ENCODE results near the gene SPDYE4.

Gene SPDYE4

DNA sequence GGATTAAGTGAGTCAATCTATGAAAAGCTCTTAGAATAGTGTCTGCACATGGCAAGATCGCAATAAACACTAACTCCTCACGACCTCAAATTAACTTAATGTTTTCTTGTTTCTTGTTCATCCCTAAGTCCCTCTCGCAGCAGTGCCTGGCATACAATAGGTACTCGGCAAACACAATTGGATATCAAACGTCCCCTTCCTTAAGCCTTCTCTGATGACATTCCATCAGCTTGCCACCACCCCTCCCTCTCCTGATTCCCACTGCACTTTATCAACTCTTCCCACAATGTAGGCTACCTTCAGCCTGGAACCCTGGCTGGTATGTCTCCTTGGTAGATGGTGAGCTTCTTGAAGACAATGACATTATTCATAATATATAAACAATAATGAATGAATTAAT lies 47.1 kb downstream of the SPDYE4 start:
- DNase-seq (ENCODE audit: low spot score) = no peak

DNA sequence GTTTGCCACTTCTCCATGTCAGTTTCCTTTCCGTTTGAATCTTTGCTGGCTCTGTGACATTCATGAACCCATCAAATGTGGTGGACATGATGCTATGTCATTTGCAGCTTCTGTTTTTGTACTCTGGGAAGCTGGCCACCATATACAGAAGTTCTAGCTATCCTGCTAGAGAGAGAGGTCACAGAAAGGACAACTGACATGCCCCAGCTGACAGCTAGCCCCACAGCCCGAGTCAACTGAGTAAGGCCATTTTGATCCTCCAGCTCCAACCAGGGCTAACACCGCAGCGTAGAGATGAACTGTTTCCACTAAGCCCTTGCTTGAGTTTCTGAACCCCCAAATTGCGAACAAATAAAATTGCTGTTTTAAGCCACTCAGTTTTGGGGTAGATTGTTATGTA lies 47.5 kb downstream of the SPDYE4 start:
- DNase-seq (ENCODE audit: low spot score) = no peak

DNA sequence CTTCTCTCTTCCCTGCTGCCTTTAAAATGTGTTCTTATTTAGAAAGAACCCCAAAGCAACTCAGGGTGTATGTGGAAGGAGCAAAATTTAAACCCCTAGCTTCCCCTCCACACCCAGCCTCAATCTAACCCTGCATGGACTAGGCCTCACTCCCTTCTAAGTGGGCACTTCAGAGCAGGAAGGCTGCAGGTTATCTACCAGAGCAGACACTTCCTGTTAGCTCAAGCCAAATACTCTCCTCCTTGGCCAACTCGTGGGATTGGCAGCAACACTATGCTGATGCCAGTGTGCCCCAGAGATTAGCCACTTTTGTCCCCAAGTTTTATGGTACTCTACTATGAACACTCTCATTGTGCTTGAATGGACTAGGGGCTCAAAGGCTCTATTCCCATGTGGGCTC lies 49.3 kb downstream of the SPDYE4 start:
- no peak for DNase-seq (ENCODE audit: low spot score)

DNA sequence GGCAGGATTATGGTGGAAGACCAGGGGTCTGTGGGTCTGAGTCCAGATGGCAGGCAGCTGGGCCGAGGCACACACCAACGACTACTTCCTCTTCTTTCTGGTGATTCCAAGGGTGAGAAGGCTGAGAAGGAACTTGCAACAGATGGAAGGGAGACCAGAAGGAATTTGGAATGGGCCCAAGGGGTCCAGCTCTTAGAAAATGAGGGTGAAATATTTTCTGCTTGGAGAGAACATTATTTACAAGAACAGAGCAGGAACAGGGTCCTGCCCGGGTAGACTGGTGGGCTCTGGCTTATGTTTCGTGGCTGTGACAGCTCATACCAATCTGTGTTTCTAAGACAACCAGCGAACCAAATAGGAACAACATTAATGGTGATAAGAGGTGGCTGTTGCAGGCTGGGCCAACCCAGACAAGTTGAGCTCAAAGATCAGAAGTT lies 50.3 kb downstream of the SPDYE4 start:
- no peak for DNase-seq (ENCODE audit: low spot score)

DNA sequence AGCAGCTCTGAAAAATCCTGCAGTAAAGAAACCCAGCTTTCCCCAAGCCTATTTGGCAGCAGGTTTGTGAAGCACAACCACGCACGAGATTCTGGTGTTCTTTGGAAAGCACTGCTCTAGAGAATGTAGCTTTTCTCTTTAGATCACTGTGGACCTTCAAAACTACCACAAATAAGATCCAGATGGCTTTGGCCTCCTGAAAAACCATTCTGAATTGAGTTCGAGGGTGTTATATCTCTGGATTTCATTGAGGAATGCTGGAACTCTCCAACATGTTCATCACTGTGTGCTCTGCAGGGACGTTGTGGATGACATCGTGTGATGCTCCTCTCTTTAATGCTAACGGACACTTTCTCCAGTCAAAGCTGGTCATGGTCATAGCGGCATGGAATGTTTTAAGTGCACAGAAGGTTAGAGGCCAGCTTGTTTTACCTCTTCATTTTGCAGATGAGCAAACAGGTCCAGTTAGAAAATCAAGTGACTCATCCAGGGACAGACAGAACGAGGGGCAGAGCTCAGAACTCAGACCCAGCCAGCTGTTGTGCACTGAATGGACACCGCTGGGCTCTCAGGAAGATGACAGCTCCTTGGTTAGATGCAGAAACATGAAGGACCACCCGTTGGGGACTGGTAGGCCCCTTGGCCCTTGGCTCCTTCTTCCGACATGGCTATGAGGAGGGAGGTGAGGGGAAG lies 50.9 kb downstream of the SPDYE4 start:
- DNase-seq (ENCODE audit: low spot score) = no peak

DNA sequence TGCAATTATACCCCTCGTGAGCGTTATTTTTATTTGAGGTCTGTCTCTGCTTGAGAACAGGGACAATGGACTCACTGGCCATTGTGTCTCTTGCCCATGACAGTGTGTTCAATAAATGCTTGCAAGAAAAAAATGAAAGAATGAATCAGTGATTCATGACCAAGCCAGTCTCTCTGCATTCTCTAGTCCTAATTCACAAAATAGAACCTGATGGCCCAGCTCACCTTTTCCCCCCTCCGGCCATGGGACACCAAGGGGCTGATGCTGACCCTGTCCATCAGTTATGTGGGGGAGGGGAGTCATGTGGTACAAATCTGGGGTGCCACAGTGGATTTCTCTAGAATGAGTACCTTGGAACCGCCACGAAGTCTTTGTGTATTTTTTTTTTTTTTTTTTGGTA lies 51.9 kb downstream of the SPDYE4 start:
- no peak for DNase-seq (ENCODE audit: low spot score)

DNA sequence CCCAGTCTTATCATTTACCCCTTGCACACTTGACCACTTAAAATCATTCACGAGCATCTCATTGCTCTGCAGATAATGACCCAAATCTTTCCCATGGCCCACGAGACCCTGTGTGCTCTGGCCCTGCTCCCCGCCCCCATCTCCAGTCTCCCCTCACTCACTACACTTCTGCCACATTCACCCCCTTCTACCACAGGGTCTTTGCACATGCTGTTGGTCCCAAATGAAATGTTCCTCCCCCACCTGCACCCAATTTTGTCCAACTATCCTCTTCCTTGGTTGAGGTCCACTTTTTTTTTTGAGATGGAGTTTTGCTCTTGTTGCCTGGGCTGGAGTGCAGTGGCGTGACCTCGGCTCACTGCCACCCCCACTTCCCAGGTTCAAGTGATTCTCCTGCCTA lies 52.9 kb downstream of the SPDYE4 start:
- DNase-seq (ENCODE audit: low spot score) = no peak

DNA sequence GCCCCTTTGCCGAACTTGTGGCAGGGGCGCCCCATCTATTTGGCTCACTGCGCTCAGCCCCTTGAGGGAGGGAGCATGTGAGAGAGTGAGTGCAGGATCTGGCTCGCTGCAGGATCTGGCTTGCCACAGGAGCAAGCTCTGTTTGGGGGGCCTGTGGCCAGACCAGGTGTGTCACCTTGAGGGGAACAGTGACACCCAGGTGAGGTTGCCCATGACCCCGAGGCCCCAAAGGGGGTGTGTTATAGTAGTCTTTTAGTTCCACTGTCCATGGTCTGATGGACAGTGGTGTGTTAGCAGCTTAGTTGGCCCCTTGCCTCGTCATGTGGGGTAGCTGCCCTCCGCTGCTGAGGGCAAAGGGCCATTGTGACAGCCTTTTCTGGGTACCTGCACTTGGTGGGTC lies 55.3 kb downstream of the SPDYE4 start:
- DNase-seq (ENCODE audit: low spot score) = no peak

DNA sequence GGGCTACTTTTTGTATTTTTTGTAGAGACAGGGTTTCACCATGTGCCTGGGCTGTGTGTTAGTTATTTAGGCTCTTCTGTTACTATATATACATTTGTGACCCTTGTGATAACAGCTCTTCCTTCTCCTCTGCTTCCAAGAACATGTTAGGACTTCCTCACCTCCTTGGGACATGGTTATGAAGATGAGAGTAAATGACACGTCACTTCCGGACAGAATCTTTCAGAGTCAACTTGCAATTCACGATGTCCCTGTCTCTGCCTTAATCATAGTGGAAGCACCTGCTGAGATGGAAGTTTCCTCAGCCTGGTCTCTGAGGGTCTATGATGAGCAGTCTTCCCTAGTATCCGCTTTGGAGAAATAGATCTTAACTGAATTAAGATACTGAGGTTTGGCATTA lies 56.6 kb downstream of the SPDYE4 start:
- DNase-seq (ENCODE audit: low spot score) = no peak

DNA sequence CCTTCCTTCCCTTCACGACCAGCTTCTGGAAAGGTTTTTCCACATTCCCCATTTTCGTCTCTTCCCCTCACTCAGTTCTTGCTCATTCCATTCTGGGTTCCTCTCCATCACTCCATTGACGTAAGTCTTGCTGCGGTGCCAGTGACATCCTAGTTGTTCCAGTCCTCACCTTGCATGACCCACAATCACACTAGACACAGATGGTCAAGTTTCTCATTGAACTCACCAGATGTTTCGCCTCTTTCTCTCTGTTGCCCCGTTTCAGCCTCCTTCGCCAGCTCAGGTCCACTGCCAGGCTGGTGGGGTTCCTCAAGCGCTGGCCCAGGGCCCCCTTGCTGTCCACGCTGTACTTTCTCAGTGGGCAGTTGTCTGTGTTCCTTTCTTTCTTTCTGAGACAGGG lies 57.1 kb downstream of the SPDYE4 start:
- no peak for DNase-seq (ENCODE audit: low spot score)
